ENCODE data around the gene CALD1.

Gene CALD1

GRCh38 chr7:134819401-134819800 is 40.0 kb downstream of the CALD1 start:
- peak; percentile 24 for DNase-seq (ENCODE audit: extremely low read depth, low read depth)
- TF ChIP-seq, protein P1, sequence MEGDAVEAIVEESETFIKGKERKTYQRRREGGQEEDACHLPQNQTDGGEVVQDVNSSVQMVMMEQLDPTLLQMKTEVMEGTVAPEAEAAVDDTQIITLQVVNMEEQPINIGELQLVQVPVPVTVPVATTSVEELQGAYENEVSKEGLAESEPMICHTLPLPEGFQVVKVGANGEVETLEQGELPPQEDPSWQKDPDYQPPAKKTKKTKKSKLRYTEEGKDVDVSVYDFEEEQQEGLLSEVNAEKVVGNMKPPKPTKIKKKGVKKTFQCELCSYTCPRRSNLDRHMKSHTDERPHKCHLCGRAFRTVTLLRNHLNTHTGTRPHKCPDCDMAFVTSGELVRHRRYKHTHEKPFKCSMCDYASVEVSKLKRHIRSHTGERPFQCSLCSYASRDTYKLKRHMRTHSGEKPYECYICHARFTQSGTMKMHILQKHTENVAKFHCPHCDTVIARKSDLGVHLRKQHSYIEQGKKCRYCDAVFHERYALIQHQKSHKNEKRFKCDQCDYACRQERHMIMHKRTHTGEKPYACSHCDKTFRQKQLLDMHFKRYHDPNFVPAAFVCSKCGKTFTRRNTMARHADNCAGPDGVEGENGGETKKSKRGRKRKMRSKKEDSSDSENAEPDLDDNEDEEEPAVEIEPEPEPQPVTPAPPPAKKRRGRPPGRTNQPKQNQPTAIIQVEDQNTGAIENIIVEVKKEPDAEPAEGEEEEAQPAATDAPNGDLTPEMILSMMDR (IDR thresholded peaks at IDR 0.05; ENCODE audit: low read depth, low read length, missing control alignments), result no peak
- no peak overlapping the region for H3K4me3 ChIP-seq (replicated peaks; ENCODE audit: low read depth, low read length)

DNA sequence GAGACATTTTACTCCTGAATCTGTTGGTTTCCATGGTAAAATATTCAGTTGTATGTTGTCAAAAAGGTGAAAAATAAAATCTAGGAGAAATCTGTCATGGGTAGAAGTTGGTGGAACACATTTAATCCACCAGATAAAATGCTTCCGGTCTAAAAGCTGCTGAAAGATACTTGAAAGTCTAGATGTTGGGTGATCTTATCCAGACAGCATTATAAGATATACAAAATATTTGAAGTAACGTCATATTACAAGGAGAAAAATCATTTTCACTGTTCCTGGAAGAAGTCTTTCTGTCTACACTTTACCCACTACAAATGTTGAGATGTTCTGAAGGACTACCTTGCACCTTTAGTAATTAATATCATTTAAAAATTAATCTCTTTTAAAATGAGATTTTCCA is 40.9 kb downstream of the CALD1 start:
- TF ChIP-seq, protein P1 (IDR thresholded peaks at IDR 0.05; ENCODE audit: low read depth, low read length, missing control alignments), result no peak
- H3K4me3 ChIP-seq (replicated peaks; ENCODE audit: low read depth, low read length), result no peak overlapping the region
- DNase-seq (ENCODE audit: extremely low read depth, low read depth), result no peak

DNA sequence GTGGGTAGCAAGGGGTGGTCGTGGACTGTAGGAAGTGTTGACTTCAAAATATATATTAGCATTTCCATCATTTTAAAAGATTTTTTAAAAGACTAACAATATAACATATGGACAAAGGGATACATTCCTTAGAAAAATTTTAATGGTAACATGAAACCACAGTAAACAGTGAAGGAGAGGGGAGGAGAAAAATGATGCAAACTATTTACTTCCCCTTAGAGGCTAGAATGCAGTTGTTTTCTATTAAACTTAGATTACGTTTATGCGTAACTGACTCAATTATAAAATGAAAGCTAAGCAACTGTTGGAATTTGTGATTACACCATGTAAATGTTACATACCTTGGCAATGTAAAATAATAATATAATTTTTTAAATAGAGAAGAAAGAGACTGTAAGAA is 41.3 kb downstream of the CALD1 start:
- DNase-seq (ENCODE audit: extremely low read depth, low read depth), result no peak
- TF ChIP-seq, protein P1 (IDR thresholded peaks at IDR 0.05; ENCODE audit: low read depth, low read length, missing control alignments), result no peak
- H3K4me3 ChIP-seq (replicated peaks; ENCODE audit: low read depth, low read length), result no peak overlapping the region

- TF ChIP-seq, protein P1 (IDR thresholded peaks at IDR 0.05; ENCODE audit: low read depth, low read length, missing control alignments), result no peak
- no peak overlapping the region for H3K4me3 ChIP-seq (replicated peaks; ENCODE audit: low read depth, low read length)
- peak; percentile 65 for DNase-seq (ENCODE audit: extremely low read depth, low read depth)
Observed at GRCh38 chr7:134823400-134823799, 44.0 kb downstream of the CALD1 start.

GRCh38 chr7:134825666-134826065 is 46.2 kb downstream of the CALD1 start:
- no peak for DNase-seq (ENCODE audit: extremely low read depth, low read depth)
- TF ChIP-seq, protein P1 (IDR thresholded peaks at IDR 0.05; ENCODE audit: low read depth, low read length, missing control alignments), result no peak
- H3K4me3 ChIP-seq (replicated peaks; ENCODE audit: low read depth, low read length), result no peak overlapping the region

DNA sequence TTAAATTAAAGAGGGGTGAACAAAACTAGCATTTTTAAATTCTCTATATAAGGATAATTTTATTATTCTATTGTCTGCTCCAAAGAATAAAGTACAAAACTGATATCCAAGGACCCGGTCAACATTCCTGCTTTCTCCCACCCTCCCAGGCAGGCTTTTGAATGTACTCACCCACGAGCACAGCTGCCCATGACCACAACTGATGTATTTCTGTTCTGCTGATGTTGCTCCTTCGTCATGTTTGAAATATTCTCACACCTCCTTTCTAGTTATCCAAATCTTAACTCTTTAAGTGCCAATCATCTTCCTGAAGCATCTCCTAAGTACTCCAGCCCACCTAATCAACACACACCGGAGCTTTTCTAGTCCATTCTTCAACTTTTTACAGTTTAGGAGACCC is 46.7 kb downstream of the CALD1 start:
- DNase-seq (ENCODE audit: extremely low read depth, low read depth), result no peak
- no peak overlapping the region for H3K4me3 ChIP-seq (replicated peaks; ENCODE audit: low read depth, low read length)
- TF ChIP-seq, protein P1 (IDR thresholded peaks at IDR 0.05; ENCODE audit: low read depth, low read length, missing control alignments), result no peak

DNA sequence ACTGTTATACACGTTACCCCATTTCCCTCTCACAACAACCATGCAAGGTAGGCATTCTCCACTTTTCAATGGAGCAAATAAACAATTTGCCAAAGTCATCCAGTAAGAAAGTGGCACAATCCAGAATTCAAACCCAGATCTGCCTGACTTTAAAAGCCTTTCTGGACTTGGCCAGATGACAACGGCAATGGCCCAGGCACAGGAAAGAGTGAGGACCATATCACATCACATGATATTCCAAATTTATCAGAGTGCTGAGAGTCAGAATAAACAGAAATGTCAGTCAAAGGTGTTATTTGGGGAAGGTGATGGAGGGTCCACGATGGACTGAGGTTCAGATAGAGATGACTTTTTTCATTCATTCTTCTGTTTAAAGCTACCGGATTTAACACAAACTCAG is 48.0 kb downstream of the CALD1 start:
- TF ChIP-seq, protein P1 (IDR thresholded peaks at IDR 0.05; ENCODE audit: low read depth, low read length, missing control alignments), result no peak
- no peak for DNase-seq (ENCODE audit: extremely low read depth, low read depth)

More for the DNA sequence above, 48.0 kb downstream of the CALD1 start:
- no peak overlapping the region for H3K4me3 ChIP-seq (replicated peaks; ENCODE audit: low read depth, low read length)

Data from HFF-Myc (cell line).